LNCaP clone FGC (cell line): Measurements from ENCODE around the gene TCF23.
A peak's percentile ranks its signal among the peaks of the same experiment; 100 is the strongest.

Source experiments
- DNase-seq: peaks from one replicate; pipeline ENCODE4 v3.0.0-alpha.2; 2011; ENCODE audit warnings: low read depth
- H3K4me3 ChIP-seq: 2 replicates; pipeline ENCODE4 v1.5.1; 2011; ENCODE audit warnings: mild to moderate bottlenecking, low read depth, low read length, control low read depth
- TF ChIP-seq, protein P1 (sequence below): IDR thresholded peaks from 2 replicates; pipeline ENCODE4 v1.5.1; 2012; ENCODE audit warnings: mild to moderate bottlenecking; ENCODE audit not compliant: control insufficient read depth, insufficient read depth; ENCODE audit errors: extremely low read depth

Gene TCF23

DNA sequence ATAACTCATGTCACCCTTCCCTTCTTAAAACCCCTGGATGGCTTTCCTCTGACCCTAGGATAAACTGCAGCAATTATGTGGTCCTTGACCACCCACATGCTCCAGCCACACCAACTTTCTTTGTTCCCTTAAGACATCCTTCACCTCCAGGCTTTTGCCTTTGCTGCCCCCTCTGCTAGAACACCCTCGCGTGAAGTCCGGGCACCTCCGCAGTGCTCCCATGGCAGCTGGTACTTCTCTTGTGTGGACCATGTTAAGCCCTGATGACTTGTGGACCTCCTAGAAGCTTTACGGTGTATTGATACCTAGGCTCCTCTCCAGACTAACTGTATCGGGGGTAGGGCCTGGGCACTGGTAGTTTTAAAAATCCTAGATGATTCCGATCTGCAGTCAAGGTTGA lies 26.0 kb upstream of the TCF23 start:
- no peak overlapping the region for H3K4me3 ChIP-seq
- DNase-seq, result no peak
- TF ChIP-seq, protein P1, sequence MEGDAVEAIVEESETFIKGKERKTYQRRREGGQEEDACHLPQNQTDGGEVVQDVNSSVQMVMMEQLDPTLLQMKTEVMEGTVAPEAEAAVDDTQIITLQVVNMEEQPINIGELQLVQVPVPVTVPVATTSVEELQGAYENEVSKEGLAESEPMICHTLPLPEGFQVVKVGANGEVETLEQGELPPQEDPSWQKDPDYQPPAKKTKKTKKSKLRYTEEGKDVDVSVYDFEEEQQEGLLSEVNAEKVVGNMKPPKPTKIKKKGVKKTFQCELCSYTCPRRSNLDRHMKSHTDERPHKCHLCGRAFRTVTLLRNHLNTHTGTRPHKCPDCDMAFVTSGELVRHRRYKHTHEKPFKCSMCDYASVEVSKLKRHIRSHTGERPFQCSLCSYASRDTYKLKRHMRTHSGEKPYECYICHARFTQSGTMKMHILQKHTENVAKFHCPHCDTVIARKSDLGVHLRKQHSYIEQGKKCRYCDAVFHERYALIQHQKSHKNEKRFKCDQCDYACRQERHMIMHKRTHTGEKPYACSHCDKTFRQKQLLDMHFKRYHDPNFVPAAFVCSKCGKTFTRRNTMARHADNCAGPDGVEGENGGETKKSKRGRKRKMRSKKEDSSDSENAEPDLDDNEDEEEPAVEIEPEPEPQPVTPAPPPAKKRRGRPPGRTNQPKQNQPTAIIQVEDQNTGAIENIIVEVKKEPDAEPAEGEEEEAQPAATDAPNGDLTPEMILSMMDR, result no peak

GRCh38 chr2:27123302-27124150 lies 25.3 kb upstream of the TCF23 start, which contains the start of gene ABHD1:
Gene ABHD1, plus strand, starts transcription at chr2:27123815. Its CDS starts 134 bp downstream, at chr2:27123949.
- DNase-seq, result no peak
- H3K4me3 ChIP-seq, result peak within 1 kb of the TSS; percentile 50
- TF ChIP-seq, protein P1, result 0 out of 2 replicates have a peak, but pooled peaks have one; percentile 19

GRCh38 chr2:27125104-27125503 lies 23.7 kb upstream of the TCF23 start:
- no peak for DNase-seq
- no peak overlapping the region for H3K4me3 ChIP-seq
- TF ChIP-seq, protein P1, result no peak

DNA sequence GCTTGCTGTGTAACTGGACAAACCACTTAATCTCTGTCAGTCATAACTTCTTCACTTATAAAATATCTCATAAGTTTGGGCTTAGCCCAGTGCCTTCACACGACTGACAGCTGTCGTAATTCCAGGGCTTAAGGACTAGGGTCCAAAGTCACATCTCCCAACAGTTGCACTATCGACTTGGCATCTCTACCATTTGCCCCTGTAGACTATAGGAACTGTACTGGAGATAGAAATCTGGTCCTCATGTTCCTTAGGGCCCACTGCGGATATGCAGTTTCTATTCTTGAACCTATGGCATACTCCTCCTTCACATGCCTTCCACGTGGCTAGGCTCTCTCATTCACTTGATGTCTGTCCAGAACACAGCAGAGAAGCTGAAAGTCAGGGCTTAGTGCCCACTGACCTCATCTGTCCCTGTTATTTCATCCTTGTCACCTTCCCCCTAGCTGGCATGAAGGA lies 22.5 kb upstream of the TCF23 start:
- TF ChIP-seq, protein P1, result no peak
- H3K4me3 ChIP-seq, result no peak overlapping the region
- DNase-seq, result no peak

DNA sequence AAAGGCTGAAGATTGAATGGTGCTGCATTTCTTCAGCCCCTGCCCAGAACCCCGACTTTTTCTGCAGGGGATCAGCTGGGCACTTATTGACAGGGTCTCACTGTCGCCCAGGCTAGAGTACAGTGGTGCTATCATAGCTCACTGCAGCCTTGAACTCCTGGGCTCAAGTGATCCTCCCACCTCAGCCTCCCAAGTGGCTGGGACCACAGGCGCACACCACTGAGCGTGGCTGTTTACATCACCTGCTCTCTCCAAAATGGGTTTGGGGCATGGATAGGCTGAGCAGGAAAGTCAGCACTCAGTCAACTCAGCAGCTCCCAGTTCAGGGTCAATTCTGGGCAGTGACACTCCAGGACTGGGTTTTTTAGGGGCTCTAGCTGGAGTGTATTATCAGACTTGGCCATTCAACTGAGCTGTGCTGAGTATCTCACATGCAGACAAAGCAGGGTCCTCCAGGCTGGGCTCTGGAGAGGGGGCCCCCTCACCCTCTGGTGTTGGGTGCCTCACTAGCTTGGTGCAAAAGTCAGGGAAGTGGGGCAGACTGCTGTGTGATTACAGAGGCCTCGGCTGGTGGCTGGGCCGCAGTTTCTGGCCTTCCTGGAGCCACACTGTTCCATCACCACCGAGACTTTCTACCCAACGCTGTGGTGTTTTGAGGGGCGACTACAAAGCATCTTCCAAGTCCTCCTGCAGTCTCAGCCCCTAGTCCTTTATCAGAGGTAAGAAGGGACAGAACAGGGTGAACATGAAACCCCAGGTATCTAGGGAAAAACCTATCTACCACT lies 20.7 kb upstream of the TCF23 start:
- DNase-seq, result no peak
- no peak overlapping the region for H3K4me3 ChIP-seq
- TF ChIP-seq, protein P1, result no peak

DNA sequence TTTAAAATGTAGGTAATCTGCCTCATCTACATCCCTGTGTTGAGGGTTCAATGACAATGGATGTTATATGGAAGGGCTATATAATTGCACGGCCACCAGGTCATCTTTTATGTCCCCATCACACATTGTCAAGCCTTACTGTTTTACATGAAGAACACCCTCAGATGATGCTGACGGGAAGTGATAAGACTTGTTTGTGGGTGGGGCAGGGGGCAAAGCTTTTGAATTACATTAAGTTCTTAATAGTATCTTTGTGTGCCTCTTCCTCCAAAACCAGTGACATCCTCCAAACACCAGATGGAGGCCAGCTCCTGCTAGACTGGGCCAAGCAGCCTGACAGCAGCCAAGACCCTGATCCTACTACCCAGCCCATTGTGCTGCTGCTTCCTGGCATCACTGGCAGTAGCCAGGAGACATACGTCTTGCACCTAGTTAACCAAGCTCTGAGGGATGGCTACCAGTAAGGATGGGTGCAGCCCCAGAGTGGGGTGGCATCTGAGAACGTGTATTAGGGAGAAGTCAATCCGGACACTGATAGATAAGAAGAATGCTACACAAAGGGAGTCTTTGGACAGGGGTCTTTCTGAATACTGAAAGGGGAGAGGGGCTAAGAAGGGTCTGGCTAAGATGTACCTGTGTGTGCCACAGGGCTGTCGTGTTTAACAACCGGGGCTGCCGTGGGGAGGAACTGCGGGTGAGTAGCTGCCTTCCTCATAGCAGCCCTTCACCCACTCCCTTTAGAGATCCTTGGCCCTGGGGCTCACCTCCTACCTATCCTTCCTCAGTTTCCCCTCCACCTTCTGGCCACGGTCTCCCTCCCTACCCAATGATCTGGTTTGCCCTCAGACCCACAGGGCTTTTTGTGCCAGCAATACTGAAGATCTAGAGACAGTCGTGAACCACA lies 19.9 kb upstream of the TCF23 start:
- H3K4me3 ChIP-seq, result no peak overlapping the region
- DNase-seq, result no peak
- TF ChIP-seq, protein P1, result no peak
